Esophagus squamous epithelium (tissue), 4 donors: ENCODE measurements around the gene BRME1.
"Not testable (repeated sequence)": the region's sequence is repeated elsewhere in the genome, so short reads cannot be mapped to it uniquely, and the experiment has no call there.

Experiments
- CTCF ChIP-seq, 6 experiments: fragments of 450-650 bp in 4 of 6; fragments of 200-600 bp in 2 of 6; sonication (generic) in 2 of 6; IDR thresholded peaks; one replicate each; pipeline ENCODE4 v1.5.1; 2016 to 2019; ENCODE audit warnings: antibody characterized with exemption in 6 of 6, mild to moderate bottlenecking in 4 of 6, moderate library complexity in 4 of 6
- POLR2A ChIP-seq, 4 donors: fragments of 450-650 bp; IDR thresholded peaks; one replicate each; pipeline ENCODE4 v1.6.1; 2017; ENCODE audit warnings: antibody characterized with exemption in 4 of 4, mild to moderate bottlenecking in 4 of 4, moderate library complexity in 3 of 4

- not testable (repeated sequence) for TF ChIP-seq POLR2A, CTCF (IDR thresholded peaks at IDR 0.05)
Observed at GRCh38 chr19:13852171-13852707, 53.7 kb downstream of the BRME1 start.
